SK-N-SH (cell line): ENCODE measurements around the gene HSPB2.

Experiments used
- EP300 ChIP-seq, 2 experiments: IDR thresholded peaks; 2 replicates each; pipeline versions ENCODE4 v1.4.0 to v1.6.1; 2012; ENCODE audit warnings: borderline replicate concordance in 1 of 2, low read depth in 1 of 2, low read length in 1 of 2
- EZH2phosphoT487 ChIP-seq: fragments of 200-600 bp; sonication (generic); IDR thresholded peaks from 2 replicates; pipeline ENCODE4 v1.6.1; 2017; ENCODE audit warnings: low read depth, mixed run types, mild to moderate bottlenecking, antibody characterized with exemption, moderate library complexity, borderline replicate concordance
- FOXM1 ChIP-seq: IDR thresholded peaks from 2 replicates; pipeline ENCODE4 v1.4.0; 2012; ENCODE audit warnings: low read depth, mild to moderate bottlenecking
- GABPA ChIP-seq: IDR thresholded peaks from 2 replicates; pipeline ENCODE4 v1.4.0; 2012; ENCODE audit warnings: low read depth, mild to moderate bottlenecking
- MEF2A ChIP-seq: IDR thresholded peaks from 2 replicates; pipeline ENCODE4 v1.4.0; 2012; ENCODE audit warnings: low read depth, borderline replicate concordance
- NRF1 ChIP-seq: IDR thresholded peaks from 2 replicates; pipeline ENCODE4 v1.6.1; 2012; ENCODE audit warnings: low read depth, mild to moderate bottlenecking, low read length
- POLR2AphosphoS5 ChIP-seq: IDR thresholded peaks from 2 replicates; pipeline ENCODE4 v1.6.1; 2012; ENCODE audit warnings: low read depth, low read length
- RCOR1 ChIP-seq: fragments of 150-350 bp; IDR thresholded peaks from 2 replicates; pipeline ENCODE4 v1.6.1; 2017; ENCODE audit warnings: antibody characterized with exemption, low read length
- RFX5 ChIP-seq: IDR thresholded peaks from 2 replicates; pipeline ENCODE4 v1.6.1; 2012; ENCODE audit warnings: mild to moderate bottlenecking, improper control_type of control experiment, low read length
- SIN3A ChIP-seq: IDR thresholded peaks from 2 replicates; pipeline ENCODE4 v1.6.1; 2012; ENCODE audit warnings: low read depth, mild to moderate bottlenecking, low read length, moderate library complexity, borderline replicate concordance
- SMC3 ChIP-seq: IDR thresholded peaks from 2 replicates; pipeline ENCODE4 v1.6.1; 2012; ENCODE audit warnings: low read depth, low read length, improper control_type of control experiment
- TCF12 ChIP-seq: IDR thresholded peaks from 2 replicates; pipeline ENCODE4 v1.4.0; 2012
- TF ChIP-seq, protein P1 (sequence below): fragments of 200-600 bp; sonication (generic); IDR thresholded peaks from 2 replicates; pipeline ENCODE4 v1.6.1; 2017; ENCODE audit warnings: antibody characterized with exemption, mild to moderate bottlenecking, moderate library complexity
- TF ChIP-seq, protein P2 (sequence below): IDR thresholded peaks from 2 replicates; pipeline ENCODE4 v1.6.1; 2012; ENCODE audit warnings: mild to moderate bottlenecking, low read depth, low read length, moderate library complexity

DNA sequence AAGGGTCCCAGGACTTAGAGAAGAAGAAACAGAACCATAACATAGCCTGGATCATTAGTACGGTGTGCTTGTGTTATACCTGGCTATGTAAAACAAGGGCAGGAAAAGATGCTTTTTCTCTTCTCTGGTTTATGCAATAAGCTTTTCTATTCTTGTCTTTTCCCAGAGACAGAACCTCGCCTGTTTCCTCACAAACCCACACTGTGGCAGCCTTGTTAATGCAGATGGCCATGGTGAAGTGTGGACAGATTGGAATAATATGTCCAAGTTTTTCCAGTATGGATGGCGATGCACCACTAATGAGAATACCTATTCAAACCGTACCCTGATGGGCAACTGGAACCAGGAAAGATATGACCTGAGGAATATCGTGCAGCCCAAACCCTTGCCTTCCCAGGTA lies 30.3 kb upstream of the HSPB2 start:
- TF ChIP-seq EP300 (IDR thresholded peaks at IDR 0.05; ENCODE audit: borderline replicate concordance in 1 of 2, low read depth in 1 of 2, low read length in 1 of 2) = no peak
- TF ChIP-seq FOXM1 = no peak
- no peak for TF ChIP-seq RFX5
- TF ChIP-seq, protein P1, sequence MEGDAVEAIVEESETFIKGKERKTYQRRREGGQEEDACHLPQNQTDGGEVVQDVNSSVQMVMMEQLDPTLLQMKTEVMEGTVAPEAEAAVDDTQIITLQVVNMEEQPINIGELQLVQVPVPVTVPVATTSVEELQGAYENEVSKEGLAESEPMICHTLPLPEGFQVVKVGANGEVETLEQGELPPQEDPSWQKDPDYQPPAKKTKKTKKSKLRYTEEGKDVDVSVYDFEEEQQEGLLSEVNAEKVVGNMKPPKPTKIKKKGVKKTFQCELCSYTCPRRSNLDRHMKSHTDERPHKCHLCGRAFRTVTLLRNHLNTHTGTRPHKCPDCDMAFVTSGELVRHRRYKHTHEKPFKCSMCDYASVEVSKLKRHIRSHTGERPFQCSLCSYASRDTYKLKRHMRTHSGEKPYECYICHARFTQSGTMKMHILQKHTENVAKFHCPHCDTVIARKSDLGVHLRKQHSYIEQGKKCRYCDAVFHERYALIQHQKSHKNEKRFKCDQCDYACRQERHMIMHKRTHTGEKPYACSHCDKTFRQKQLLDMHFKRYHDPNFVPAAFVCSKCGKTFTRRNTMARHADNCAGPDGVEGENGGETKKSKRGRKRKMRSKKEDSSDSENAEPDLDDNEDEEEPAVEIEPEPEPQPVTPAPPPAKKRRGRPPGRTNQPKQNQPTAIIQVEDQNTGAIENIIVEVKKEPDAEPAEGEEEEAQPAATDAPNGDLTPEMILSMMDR = no peak
- TF ChIP-seq, protein P2, sequence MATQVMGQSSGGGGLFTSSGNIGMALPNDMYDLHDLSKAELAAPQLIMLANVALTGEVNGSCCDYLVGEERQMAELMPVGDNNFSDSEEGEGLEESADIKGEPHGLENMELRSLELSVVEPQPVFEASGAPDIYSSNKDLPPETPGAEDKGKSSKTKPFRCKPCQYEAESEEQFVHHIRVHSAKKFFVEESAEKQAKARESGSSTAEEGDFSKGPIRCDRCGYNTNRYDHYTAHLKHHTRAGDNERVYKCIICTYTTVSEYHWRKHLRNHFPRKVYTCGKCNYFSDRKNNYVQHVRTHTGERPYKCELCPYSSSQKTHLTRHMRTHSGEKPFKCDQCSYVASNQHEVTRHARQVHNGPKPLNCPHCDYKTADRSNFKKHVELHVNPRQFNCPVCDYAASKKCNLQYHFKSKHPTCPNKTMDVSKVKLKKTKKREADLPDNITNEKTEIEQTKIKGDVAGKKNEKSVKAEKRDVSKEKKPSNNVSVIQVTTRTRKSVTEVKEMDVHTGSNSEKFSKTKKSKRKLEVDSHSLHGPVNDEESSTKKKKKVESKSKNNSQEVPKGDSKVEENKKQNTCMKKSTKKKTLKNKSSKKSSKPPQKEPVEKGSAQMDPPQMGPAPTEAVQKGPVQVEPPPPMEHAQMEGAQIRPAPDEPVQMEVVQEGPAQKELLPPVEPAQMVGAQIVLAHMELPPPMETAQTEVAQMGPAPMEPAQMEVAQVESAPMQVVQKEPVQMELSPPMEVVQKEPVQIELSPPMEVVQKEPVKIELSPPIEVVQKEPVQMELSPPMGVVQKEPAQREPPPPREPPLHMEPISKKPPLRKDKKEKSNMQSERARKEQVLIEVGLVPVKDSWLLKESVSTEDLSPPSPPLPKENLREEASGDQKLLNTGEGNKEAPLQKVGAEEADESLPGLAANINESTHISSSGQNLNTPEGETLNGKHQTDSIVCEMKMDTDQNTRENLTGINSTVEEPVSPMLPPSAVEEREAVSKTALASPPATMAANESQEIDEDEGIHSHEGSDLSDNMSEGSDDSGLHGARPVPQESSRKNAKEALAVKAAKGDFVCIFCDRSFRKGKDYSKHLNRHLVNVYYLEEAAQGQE = no peak
- TF ChIP-seq RCOR1 = no peak
- no peak for TF ChIP-seq SMC3
- no peak for TF ChIP-seq TCF12
- TF ChIP-seq MEF2A = no peak
- no peak for TF ChIP-seq SIN3A
- no peak for TF ChIP-seq EZH2phosphoT487
- TF ChIP-seq GABPA = no peak
- no peak for TF ChIP-seq NRF1
- TF ChIP-seq POLR2AphosphoS5 = no peak
